K562 (cell line): ENCODE results near the gene CRYM. TPM values are rescaled to one million over a fixed set of nuclear protein-coding genes. Genes with fewer than 3 reads are reported as not detected.

Experiments
- CXXC5 ChIP-seq: fragments of 250-450 bp; sonication (Bioruptor Pico); IDR thresholded peaks from 2 replicates; pipeline ENCODE4 v1.8.0; 2022; ENCODE audit warnings: inconsistent platforms, mild to moderate bottlenecking, moderate library complexity
- MEIS2 ChIP-seq: fragments of 450-650 bp; IDR thresholded peaks from 2 replicates; pipeline ENCODE4 v1.6.1; 2014; ENCODE audit warnings: mild to moderate bottlenecking; ENCODE audit not compliant: partially characterized antibody
- RBFOX2 ChIP-seq: fragments of 200-400 bp; formaldehyde crosslinking; IDR thresholded peaks from 2 replicates; pipeline ENCODE4 v1.6.1; 2017; ENCODE audit warnings: low read depth, mild to moderate bottlenecking, low read length, moderate library complexity
- RBM39 ChIP-seq: fragments of 200-400 bp; formaldehyde crosslinking; optimal IDR thresholded peaks from 2 replicates; pipeline ENCODE3; 2018; ENCODE audit warnings: low read depth, low read length
- RHOXF2B ChIP-seq: fragments of 250-450 bp; sonication (Bioruptor Pico); conservative IDR thresholded peaks from 2 replicates; pipeline ENCODE4 v1.5.1; 2021
- SIN3B ChIP-seq: fragments of 450-650 bp; IDR thresholded peaks from 2 replicates; pipeline ENCODE4 v1.6.1; 2017; ENCODE audit warnings: low read depth, mild to moderate bottlenecking, moderate library complexity
- SP1 ChIP-seq: sonication (generic); formaldehyde crosslinking; IDR thresholded peaks from 2 replicates; pipeline ENCODE4 v1.8.1; 2022; ENCODE audit warnings: mild to moderate bottlenecking, missing genetic modification reagents
- STAG1 ChIP-seq: sonication (generic); formaldehyde crosslinking; IDR thresholded peaks from 2 replicates; pipeline ENCODE4 v1.5.0; 2020; ENCODE audit warnings: missing genetic modification reagents, borderline replicate concordance
- SUPT5H ChIP-seq: fragments of 450-650 bp; IDR thresholded peaks from 2 replicates; pipeline ENCODE4 v1.6.1; 2016
- TBP ChIP-seq: optimal IDR thresholded peaks from 2 replicates; pipeline ENCODE3; 2011; ENCODE audit warnings: low read depth, low read length, improper control_type of control experiment
- TEAD1 ChIP-seq, 2 experiments: fragments of 450-650 bp in 1 of 2; sonication (generic) in 1 of 2; formaldehyde crosslinking; IDR thresholded peaks; 2 replicates each; pipeline versions ENCODE4 v1.4.0 to v1.8.0; 2020 to 2022; ENCODE audit warnings: mild to moderate bottlenecking in 2 of 2, missing genetic modification reagents in 1 of 2
- YY1 ChIP-seq, 3 experiments: IDR thresholded peaks; 2 replicates each; pipeline ENCODE4 v1.6.1; 2011; ENCODE audit warnings: low read length in 2 of 3, mild to moderate bottlenecking in 2 of 3, moderate library complexity in 2 of 3, borderline replicate concordance in 1 of 3, control low read depth in 1 of 3, low read depth in 1 of 3; ENCODE audit not compliant: insufficient read depth in 3 of 3, insufficient replicate concordance in 2 of 3, control insufficient read depth in 1 of 3, insufficient read length in 1 of 3; ENCODE audit errors: extremely low read depth in 1 of 3
- polyA plus RNA-seq, 8 experiments: library from polyadenylated mRNA; depleted of rRNA in 4 of 8; stranded (reverse) in 5 of 8; unstranded in 3 of 8; fragments of >200 nt; fragmentation: Nextera tagmentation in 2 of 8; fragmentation: Illumina TruSeq in 1 of 8; extraction: Ambion mirVana in 2 of 8; extraction: Trizol in 1 of 8; gene quantifications; 2 replicates each; pipeline versions ENCODE4 v1.2.1 to v1.2.3, GENCODE V29; 2011 to 2014; ENCODE audit warnings: inconsistent platforms in 1 of 8, missing spikeins in 1 of 8
- total RNA-seq, 7 experiments: library from RNA; depleted of rRNA in 6 of 7; stranded (reverse); fragments of >200 nt in 6 of 7; fragmentation: Illumina TruSeq in 2 of 7; extraction: Trizol in 2 of 7; gene quantifications; 2 replicates each; pipeline versions ENCODE4 v1.2.1 to v1.2.3, GENCODE V29; 2011 to 2021; ENCODE audit warnings: low replicate concordance in 1 of 7
- TF ChIP-seq, protein P1 (sequence below): fragments of 450-650 bp; IDR thresholded peaks from 2 replicates; pipeline ENCODE4 v1.6.1; 2016; ENCODE audit warnings: antibody characterized with exemption
- TF ChIP-seq, protein P2 (sequence below): IDR thresholded peaks from 2 replicates; pipeline ENCODE4 v1.6.1; 2014; ENCODE audit warnings: antibody characterized with exemption
- TF ChIP-seq, protein P3 (sequence below): fragments of 250-450 bp; sonication (Bioruptor Pico); IDR thresholded peaks from 2 replicates; pipeline ENCODE4 v1.4.0; 2020; ENCODE audit warnings: mild to moderate bottlenecking, moderate library complexity, borderline replicate concordance
- TF ChIP-seq, protein P4 (sequence below): fragments of 250-450 bp; sonication (Bioruptor Pico); IDR thresholded peaks from 2 replicates; pipeline ENCODE4 v1.9.0; 2021; ENCODE audit warnings: mild to moderate bottlenecking, inconsistent platforms

CRYM gene
- total and polyA plus RNA-seq, 9 of the 15 experiments (the other 6 are each of a cell fraction or from before 2014, with no cell fraction given) = 0.08 to 0.98 (median 0.47) TPM

DNA sequence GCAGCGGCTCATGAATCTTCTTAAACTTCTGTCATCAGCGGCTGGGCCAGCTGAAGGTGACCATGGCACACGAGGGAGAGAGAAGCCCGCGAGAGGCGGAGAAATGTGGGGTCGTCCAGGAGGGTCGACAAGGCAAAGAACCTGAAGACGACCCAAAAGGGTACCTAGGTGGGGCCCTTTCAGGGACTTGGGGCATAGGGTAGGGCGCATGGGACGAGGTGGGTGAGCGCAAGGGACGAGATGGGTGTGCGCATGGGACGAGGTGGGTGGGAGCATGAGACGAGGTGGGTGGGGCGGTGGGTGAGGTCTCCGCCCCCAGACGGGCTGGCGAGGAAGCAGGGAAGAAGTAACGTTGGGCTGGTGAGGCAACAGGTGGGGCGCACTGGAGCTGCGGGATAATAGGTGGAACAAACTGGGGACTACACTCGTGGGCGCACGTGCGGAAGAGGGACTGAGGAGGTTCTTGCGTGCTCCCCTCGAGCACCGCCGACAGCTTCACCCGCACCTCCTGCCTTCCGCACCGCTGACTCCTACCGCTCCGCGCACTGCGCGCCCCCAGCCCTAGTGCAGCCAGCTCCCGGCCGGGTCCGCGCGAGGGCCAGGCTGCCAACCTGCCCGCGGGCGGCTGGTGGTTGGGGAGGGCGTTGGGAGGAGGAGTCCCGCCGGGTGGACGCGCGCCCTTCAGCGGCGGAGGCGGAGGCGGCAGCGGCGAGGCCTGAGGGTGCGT is 23.2 kb upstream of the CRYM start (continued):
- TF ChIP-seq, protein P1, sequence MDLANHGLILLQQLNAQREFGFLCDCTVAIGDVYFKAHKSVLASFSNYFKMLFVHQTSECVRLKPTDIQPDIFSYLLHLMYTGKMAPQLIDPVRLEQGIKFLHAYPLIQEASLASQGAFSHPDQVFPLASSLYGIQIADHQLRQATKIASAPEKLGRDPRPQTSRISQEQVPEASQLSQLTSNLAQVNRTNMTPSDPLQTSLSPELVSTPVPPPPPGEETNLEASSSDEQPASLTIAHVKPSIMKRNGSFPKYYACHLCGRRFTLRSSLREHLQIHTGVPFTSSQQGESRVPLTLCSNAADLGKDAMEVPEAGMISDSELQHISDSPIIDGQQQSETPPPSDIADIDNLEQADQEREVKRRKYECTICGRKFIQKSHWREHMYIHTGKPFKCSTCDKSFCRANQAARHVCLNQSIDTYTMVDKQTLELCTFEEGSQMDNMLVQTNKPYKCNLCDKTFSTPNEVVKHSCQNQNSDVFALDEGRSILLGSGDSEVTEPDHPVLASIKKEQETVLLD = peak; percentile 66; the same call in 1 of the 2 replicates
- peak; percentile 75 for TF ChIP-seq SUPT5H
- no peak for TF ChIP-seq RHOXF2B (CRISPR knock-in tag)
- TF ChIP-seq, protein P2, sequence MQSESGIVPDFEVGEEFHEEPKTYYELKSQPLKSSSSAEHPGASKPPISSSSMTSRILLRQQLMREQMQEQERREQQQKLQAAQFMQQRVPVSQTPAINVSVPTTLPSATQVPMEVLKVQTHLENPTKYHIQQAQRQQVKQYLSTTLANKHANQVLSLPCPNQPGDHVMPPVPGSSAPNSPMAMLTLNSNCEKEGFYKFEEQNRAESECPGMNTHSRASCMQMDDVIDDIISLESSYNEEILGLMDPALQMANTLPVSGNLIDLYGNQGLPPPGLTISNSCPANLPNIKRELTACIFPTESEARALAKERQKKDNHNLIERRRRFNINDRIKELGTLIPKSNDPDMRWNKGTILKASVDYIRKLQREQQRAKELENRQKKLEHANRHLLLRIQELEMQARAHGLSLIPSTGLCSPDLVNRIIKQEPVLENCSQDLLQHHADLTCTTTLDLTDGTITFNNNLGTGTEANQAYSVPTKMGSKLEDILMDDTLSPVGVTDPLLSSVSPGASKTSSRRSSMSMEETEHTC = 0 out of 2 replicates have a peak, but pooled peaks have one; percentile 10
- peak in 1 of 2 experiments; percentile 26; a peak in 1 of 4 replicates for TF ChIP-seq TEAD1 (CRISPR knock-in tag; IDR thresholded peaks at IDR 0.05)
- TF ChIP-seq SIN3B = 0 out of 2 replicates have a peak, but pooled peaks have one; percentile 29
- peak; percentile 32; the same call in 1 of the 2 replicates for TF ChIP-seq SP1 (CRISPR knock-in tag)
- peak; percentile 40 for TF ChIP-seq MEIS2
- TF ChIP-seq, protein P3, sequence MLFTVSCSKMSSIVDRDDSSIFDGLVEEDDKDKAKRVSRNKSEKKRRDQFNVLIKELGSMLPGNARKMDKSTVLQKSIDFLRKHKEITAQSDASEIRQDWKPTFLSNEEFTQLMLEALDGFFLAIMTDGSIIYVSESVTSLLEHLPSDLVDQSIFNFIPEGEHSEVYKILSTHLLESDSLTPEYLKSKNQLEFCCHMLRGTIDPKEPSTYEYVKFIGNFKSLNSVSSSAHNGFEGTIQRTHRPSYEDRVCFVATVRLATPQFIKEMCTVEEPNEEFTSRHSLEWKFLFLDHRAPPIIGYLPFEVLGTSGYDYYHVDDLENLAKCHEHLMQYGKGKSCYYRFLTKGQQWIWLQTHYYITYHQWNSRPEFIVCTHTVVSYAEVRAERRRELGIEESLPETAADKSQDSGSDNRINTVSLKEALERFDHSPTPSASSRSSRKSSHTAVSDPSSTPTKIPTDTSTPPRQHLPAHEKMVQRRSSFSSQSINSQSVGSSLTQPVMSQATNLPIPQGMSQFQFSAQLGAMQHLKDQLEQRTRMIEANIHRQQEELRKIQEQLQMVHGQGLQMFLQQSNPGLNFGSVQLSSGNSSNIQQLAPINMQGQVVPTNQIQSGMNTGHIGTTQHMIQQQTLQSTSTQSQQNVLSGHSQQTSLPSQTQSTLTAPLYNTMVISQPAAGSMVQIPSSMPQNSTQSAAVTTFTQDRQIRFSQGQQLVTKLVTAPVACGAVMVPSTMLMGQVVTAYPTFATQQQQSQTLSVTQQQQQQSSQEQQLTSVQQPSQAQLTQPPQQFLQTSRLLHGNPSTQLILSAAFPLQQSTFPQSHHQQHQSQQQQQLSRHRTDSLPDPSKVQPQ (CRISPR knock-in tag) = no peak
- peak; percentile 64; the same call in 1 of the 2 replicates for TF ChIP-seq CXXC5 (CRISPR knock-in tag)
- peak in 1 of 3 experiments; percentile 13 for TF ChIP-seq YY1 (IDR thresholded peaks at IDR 0.05; ENCODE audit: borderline replicate concordance in 1 of 3, control insufficient read depth in 1 of 3, extremely low read depth in 1 of 3, insufficient read depth in 3 of 3, insufficient read length in 1 of 3, insufficient replicate concordance in 2 of 3, low read depth in 1 of 3, low read length in 2 of 3)
- no peak for TF ChIP-seq RBM39
- TF ChIP-seq RBFOX2 = peak; percentile 76
- TF ChIP-seq TBP = peak; percentile 6
- TF ChIP-seq, protein P4, sequence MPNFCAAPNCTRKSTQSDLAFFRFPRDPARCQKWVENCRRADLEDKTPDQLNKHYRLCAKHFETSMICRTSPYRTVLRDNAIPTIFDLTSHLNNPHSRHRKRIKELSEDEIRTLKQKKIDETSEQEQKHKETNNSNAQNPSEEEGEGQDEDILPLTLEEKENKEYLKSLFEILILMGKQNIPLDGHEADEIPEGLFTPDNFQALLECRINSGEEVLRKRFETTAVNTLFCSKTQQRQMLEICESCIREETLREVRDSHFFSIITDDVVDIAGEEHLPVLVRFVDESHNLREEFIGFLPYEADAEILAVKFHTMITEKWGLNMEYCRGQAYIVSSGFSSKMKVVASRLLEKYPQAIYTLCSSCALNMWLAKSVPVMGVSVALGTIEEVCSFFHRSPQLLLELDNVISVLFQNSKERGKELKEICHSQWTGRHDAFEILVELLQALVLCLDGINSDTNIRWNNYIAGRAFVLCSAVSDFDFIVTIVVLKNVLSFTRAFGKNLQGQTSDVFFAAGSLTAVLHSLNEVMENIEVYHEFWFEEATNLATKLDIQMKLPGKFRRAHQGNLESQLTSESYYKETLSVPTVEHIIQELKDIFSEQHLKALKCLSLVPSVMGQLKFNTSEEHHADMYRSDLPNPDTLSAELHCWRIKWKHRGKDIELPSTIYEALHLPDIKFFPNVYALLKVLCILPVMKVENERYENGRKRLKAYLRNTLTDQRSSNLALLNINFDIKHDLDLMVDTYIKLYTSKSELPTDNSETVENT = 0 out of 2 replicates have a peak, but pooled peaks have one; percentile 18
- peak; percentile 54 for TF ChIP-seq STAG1
